ENCODE measurements around the gene CPEB3. TPM values are rescaled to one million over a fixed set of nuclear protein-coding genes. Genes with fewer than 3 reads are reported as not detected.

CPEB3 gene
- total and polyA plus RNA-seq, 2 donors (not counting 3 experiments of a cell fraction or from before 2014, with no cell fraction given): 0.80 to 2.2 TPM

- dilution Hi-C loops (cut with MboI; ENCODE audit: extremely low pct_ligation_motif_present, low sequenced_read_pairs): no loop called here
- CTCF ChIA-PET: interaction anchor here (1.6 kb wide), 1 partner anchor 143 kb away, joined by 5 read pairs; no protein-coding TSS in a partner anchor
- intact Hi-C loops (cut with micrococcal nuclease): no loop called here
Observed at GRCh38 chr10:92231196-92231595, 59.7 kb downstream of the CPEB3 start.

GRCh38 chr10:92222603-92223262 lies 68.1 kb downstream of the CPEB3 start:
- ChIA-PET POLR2A (interaction anchor here (1.3 kb wide), 1 partner anchor 13 kb away, joined by 3 read pairs; no protein-coding TSS in a partner anchor), CTCF (interaction anchor here (0.6 to 1.8 kb wide), 7 partner anchors 11 to 282 kb away, joined by 3 to 13 read pairs (median 3); partner anchors contain the start of genes CPEB3 and MARCHF5)
- peak overlapping the region; percentile 60 for H3K4me2 ChIP-seq (ENCODE audit: insufficient read depth, low read length)
- no peaks in the 10 kb centered on the region for H3K27me3 ChIP-seq (ENCODE audit: control insufficient read depth in 2 of 2, insufficient read depth in 2 of 2, low read length in 2 of 2)
- peaks cover 9% of the 10 kb centered on the region for H3K4me1 ChIP-seq (ENCODE audit: control insufficient read depth, extremely low read depth, insufficient read depth, low read length)
- no peak overlapping the region for H3K4me3 ChIP-seq (replicated peaks in 1 of 3; ENCODE audit: insufficient read depth in 1 of 3, low read depth in 1 of 3, low read length in 3 of 3)
- H3K9me3 ChIP-seq (replicated peaks; ENCODE audit: control insufficient read depth, insufficient read depth, low read length): no peaks in the 10 kb centered on the region
- H3K9me1 ChIP-seq (replicated peaks; ENCODE audit: control insufficient read depth, extremely low read depth, insufficient read depth, low read length): no peaks in the 10 kb centered on the region
- FAIRE-seq (peak; percentile 81), DNase-seq (ENCODE audit: low read depth, low spot score) (peak; percentile 34)
- no peaks in the 10 kb centered on the region for H4K20me1 ChIP-seq (replicated peaks; ENCODE audit: control insufficient read depth, extremely low read depth, insufficient read depth, low read length)
- TF ChIP-seq FOS (IDR thresholded peaks at IDR 0.05; ENCODE audit: borderline replicate concordance, insufficient read depth, low read length) (peak; percentile 74), EZH2 (IDR thresholded peaks at IDR 0.05; ENCODE audit: borderline replicate concordance, low read depth, low read length, severe bottlenecking) (no peak), MYC (IDR thresholded peaks at IDR 0.05; ENCODE audit: low read depth, low read length) (no peak), JUN (IDR thresholded peaks at IDR 0.05; ENCODE audit: borderline replicate concordance, insufficient read depth, insufficient read length, low read depth) (peak; percentile 11)
- peak overlapping the region; percentile 22 for H3K27ac ChIP-seq (ENCODE audit: insufficient read depth, low read depth, low read length)
- BruUV-seq (replicated peaks): no TSS peak
- H3K9ac ChIP-seq (replicated peaks; ENCODE audit: extremely low read depth, insufficient read depth, low read length): no peak overlapping the region
- H3K36me3 ChIP-seq (ENCODE audit: control insufficient read depth in 2 of 2, extremely low read depth in 1 of 2, insufficient read depth in 2 of 2, low read length in 2 of 2): no peaks in the 10 kb centered on the region
- no peaks in the 10 kb centered on the region for H3K79me2 ChIP-seq (ENCODE audit: control insufficient read depth, insufficient read depth, low read length)
- no peak overlapping the region for H2AFZ ChIP-seq (ENCODE audit: low read depth, low read length)
- dilution Hi-C loops (cut with MboI; ENCODE audit: extremely low pct_ligation_motif_present, low sequenced_read_pairs): no loop called here
- intact Hi-C loops (cut with micrococcal nuclease): no loop called here

More at GRCh38 chr10:92231196-92231595, 59.7 kb downstream of the CPEB3 start:
- FAIRE-seq (no peak), DNase-seq (ENCODE audit: low read depth, low spot score) (no peak)
- Histone ChIP-seq H2AFZ (ENCODE audit: low read depth, low read length) (no peak overlapping the region), H3K27ac (ENCODE audit: insufficient read depth, low read depth, low read length) (no peak overlapping the region), H3K4me3 (replicated peaks in 1 of 3; ENCODE audit: insufficient read depth in 1 of 3, low read depth in 1 of 3, low read length in 3 of 3) (no peak overlapping the region), H3K9me1 (replicated peaks; ENCODE audit: control insufficient read depth, extremely low read depth, insufficient read depth, low read length) (no peaks in the 10 kb centered on the region), H3K27me3 (ENCODE audit: control insufficient read depth in 2 of 2, insufficient read depth in 2 of 2, low read length in 2 of 2) (no peaks in the 10 kb centered on the region), H4K20me1 (replicated peaks; ENCODE audit: control insufficient read depth, extremely low read depth, insufficient read depth, low read length) (no peaks in the 10 kb centered on the region), H3K79me2 (ENCODE audit: control insufficient read depth, insufficient read depth, low read length) (no peaks in the 10 kb centered on the region), H3K36me3 (ENCODE audit: control insufficient read depth in 2 of 2, extremely low read depth in 1 of 2, insufficient read depth in 2 of 2, low read length in 2 of 2) (no peaks in the 10 kb centered on the region), H3K9ac (replicated peaks; ENCODE audit: extremely low read depth, insufficient read depth, low read length) (no peak overlapping the region), H3K4me2 (ENCODE audit: insufficient read depth, low read length) (no peak overlapping the region), H3K9me3 (replicated peaks; ENCODE audit: control insufficient read depth, insufficient read depth, low read length) (no peaks in the 10 kb centered on the region), H3K4me1 (ENCODE audit: control insufficient read depth, extremely low read depth, insufficient read depth, low read length) (no peaks in the 10 kb centered on the region)
- POLR2A ChIA-PET: no interaction called here
- BruUV-seq (replicated peaks): no TSS peak
- TF ChIP-seq JUN (IDR thresholded peaks at IDR 0.05; ENCODE audit: borderline replicate concordance, insufficient read depth, insufficient read length, low read depth) (no peak), FOS (IDR thresholded peaks at IDR 0.05; ENCODE audit: borderline replicate concordance, insufficient read depth, low read length) (no peak), EZH2 (IDR thresholded peaks at IDR 0.05; ENCODE audit: borderline replicate concordance, low read depth, low read length, severe bottlenecking) (no peak), GATA2 (IDR thresholded peaks at IDR 0.05; ENCODE audit: insufficient read depth, insufficient read length, low read depth, low read length) (no peak), POLR2AphosphoS5 (IDR thresholded peaks at IDR 0.05; ENCODE audit: insufficient read depth, low read depth, low read length) (no peak)

Measured in endothelial cell of umbilical vein (primary cell).